ENCODE measurements around the gene CHM. TPM values are rescaled to one million over a fixed set of nuclear protein-coding genes. Genes with fewer than 3 reads are reported as not detected.

CHM gene
- total RNA-seq, 1 donor from 2014 or later = 28.4 TPM

GRCh38 chrX:86047936-86048280 is 550 bp upstream of the CHM start:
- intact Hi-C loops (cut with DNase I) = no loop called here
- Histone ChIP-seq H3K36me3 (no peaks in the 10 kb centered on the region), H3K27ac (no peak overlapping the region), H3K27me3 (no peaks in the 10 kb centered on the region), H3K4me1 (no peaks in the 10 kb centered on the region), H3K9me3 (no peaks in the 10 kb centered on the region), H3K4me3 (peak overlapping the region; percentile 62)
- ATAC-seq (no peak), DNase-seq (no peak)
- TF ChIP-seq CTCF (IDR thresholded peaks at IDR 0.05) = no peak

DNA sequence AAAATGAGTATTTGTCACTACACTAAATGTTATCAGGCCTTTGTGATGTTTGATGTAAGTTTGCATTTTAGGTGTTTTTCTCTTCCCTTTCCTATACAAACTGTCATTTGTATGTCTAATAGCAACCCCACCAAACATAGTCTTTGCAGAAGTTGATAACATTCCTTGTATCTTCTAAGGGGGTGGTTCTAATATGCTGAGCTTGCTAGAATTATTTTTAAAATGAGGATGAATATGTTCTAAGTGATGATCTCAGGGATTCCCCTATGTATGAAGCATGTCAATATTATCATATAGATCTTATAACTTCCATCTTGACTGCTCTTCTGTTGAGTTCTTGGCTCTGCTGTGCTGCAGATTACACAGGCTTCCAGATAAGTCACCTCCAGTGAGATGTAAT is 3.1 kb downstream of the CHM start:
- Histone ChIP-seq H3K36me3 (no peaks in the 10 kb centered on the region), H3K4me3 (no peak overlapping the region), H3K27ac (no peak overlapping the region), H3K27me3 (no peaks in the 10 kb centered on the region), H3K9me3 (no peaks in the 10 kb centered on the region), H3K4me1 (no peaks in the 10 kb centered on the region)
- ATAC-seq = no peak
- DNase-seq = no peak
- no peak for TF ChIP-seq CTCF (IDR thresholded peaks at IDR 0.05)
- intact Hi-C loops (cut with DNase I) = no loop called here

DNA sequence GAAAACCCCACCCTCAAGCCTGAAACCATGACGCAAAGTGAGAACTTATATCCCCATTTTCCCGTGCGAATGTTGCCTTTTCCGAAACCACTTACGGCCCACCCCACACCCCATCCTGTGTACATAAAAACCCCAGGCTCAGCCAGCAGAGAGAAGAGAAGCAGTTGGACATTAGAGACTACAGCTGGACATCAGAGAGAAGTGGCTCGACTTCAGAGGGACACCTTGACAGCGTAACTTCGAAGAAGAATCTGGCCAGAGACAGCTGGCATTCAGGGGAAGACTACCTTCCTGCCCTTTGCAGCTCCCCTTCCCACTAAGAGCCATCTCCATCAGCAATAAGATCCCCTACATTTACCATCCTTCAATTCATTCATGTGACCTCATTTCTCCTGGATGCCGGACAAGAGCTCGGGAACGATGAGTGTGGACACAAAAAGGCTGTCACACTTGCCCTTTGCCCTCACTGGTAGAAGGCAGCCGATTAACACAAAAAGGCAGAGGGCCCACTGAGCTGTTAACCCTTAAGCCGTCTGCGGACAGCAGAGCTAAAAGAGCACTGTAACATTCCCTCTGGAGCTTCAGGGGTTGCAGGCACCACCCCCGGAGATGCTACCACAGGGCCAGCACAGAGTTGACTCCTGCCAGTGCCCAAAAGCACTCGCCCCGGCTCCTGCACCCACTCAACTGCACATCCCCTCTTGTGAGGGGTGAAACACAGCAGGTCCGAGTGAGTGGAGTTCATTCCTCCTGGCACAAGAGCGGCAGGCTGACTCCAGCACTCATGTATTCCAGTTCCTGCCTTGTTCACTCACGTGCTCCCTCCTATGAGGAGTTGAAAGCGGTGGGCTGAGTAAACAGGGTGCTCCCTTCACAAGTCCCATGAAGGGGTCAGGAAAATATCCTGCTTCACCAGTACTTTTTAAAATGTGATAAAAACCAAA is 7.5 kb downstream of the CHM start:
- Histone ChIP-seq H3K9me3 (no peaks in the 10 kb centered on the region), H3K36me3 (no peaks in the 10 kb centered on the region), H3K27me3 (no peaks in the 10 kb centered on the region), H3K4me1 (no peaks in the 10 kb centered on the region), H3K4me3 (no peak overlapping the region), H3K27ac (no peak overlapping the region)
- no peak for DNase-seq
- no peak for TF ChIP-seq CTCF (IDR thresholded peaks at IDR 0.05)
- ATAC-seq = no peak
- intact Hi-C loops (cut with DNase I) = no loop called here

DNA sequence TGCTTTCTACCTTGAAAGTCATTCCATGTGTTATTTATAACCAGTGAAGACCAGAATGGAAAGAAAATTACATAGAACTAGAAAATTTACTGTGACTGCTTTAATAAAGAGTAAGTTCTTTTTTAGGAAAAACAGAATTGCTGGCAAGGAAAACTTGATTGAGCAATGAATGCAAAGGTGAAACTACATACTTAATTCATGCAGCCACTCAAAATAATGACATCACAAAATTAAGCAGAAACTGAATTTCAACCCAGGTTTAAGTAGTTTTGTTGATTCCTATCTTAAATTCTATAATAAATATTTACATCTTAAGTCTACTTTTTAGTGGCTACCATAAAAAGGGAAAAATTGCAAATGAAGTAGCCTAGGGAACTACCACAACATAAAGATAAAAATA is 14.0 kb downstream of the CHM start:
- ATAC-seq = no peak

GRCh38 chrX:86028681-86029080 is 18.7 kb downstream of the CHM start:
- H3K36me3 ChIP-seq = no peaks in the 10 kb centered on the region
- no peak for ATAC-seq
- no peaks in the 10 kb centered on the region for H3K27me3 ChIP-seq
- no peaks in the 10 kb centered on the region for H3K9me3 ChIP-seq
- TF ChIP-seq CTCF (IDR thresholded peaks at IDR 0.05) = no peak
- no peak for DNase-seq
- H3K27ac ChIP-seq = no peak overlapping the region
- H3K4me3 ChIP-seq = no peak overlapping the region
- intact Hi-C loops (cut with DNase I) = no loop called here
- no peaks in the 10 kb centered on the region for H3K4me1 ChIP-seq

More for the DNA sequence above, 14.0 kb downstream of the CHM start:
- intact Hi-C loops (cut with DNase I) = no loop called here
- no peak overlapping the region for H3K27ac ChIP-seq
- no peaks in the 10 kb centered on the region for H3K27me3 ChIP-seq
- TF ChIP-seq CTCF (IDR thresholded peaks at IDR 0.05) = no peak
- no peaks in the 10 kb centered on the region for H3K9me3 ChIP-seq
- no peaks in the 10 kb centered on the region for H3K36me3 ChIP-seq
- no peak for DNase-seq
- H3K4me1 ChIP-seq = no peaks in the 10 kb centered on the region
- H3K4me3 ChIP-seq = no peak overlapping the region

All from upper lobe of right lung (tissue), 1 donor.